ENCODE results near the gene SPATS2L.

Gene SPATS2L

DNA sequence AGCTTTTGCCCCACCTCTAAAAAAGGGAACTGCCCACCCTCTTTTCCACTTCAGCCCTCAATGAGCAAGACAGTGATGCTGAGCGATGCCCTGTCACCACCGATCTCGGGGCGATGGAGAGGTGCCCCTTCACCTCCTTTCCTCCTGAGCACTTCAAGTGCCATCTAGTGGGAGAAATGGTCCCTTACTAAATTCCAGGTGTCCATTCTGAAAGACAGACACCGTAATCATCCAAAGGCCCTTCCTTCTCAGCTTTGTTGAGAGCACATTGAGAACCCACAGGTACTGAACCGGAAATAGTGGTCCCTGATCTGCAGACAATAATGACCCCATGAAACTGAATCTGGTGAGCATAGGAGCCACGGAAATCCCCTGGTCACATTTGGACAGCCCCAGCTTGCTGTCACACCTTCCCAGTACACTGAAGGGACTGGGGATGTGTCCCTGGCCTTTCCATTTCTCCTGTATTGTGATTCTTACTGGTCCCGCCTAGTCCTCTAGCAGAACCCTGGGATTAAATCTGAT is 164.9 kb downstream of the SPATS2L start:
- Histone ChIP-seq H3K4me3 (ENCODE audit: low read depth, low read length) (no peak overlapping the region), H3K9me3 (ENCODE audit: control insufficient read depth, insufficient read depth, low read length) (no peaks in the 10 kb centered on the region), H3K9ac (ENCODE audit: low read depth, low read length) (no peak overlapping the region), H3K27me3 (ENCODE audit: control insufficient read depth, insufficient read depth, low read length) (no peaks in the 10 kb centered on the region), H3K4me1 (ENCODE audit: control insufficient read depth, insufficient read depth, low read length) (peaks cover 2% of the 10 kb centered on the region), H3K36me3 (ENCODE audit: control insufficient read depth, insufficient read depth, low read length) (peaks cover 29% of the 10 kb centered on the region)

DNA sequence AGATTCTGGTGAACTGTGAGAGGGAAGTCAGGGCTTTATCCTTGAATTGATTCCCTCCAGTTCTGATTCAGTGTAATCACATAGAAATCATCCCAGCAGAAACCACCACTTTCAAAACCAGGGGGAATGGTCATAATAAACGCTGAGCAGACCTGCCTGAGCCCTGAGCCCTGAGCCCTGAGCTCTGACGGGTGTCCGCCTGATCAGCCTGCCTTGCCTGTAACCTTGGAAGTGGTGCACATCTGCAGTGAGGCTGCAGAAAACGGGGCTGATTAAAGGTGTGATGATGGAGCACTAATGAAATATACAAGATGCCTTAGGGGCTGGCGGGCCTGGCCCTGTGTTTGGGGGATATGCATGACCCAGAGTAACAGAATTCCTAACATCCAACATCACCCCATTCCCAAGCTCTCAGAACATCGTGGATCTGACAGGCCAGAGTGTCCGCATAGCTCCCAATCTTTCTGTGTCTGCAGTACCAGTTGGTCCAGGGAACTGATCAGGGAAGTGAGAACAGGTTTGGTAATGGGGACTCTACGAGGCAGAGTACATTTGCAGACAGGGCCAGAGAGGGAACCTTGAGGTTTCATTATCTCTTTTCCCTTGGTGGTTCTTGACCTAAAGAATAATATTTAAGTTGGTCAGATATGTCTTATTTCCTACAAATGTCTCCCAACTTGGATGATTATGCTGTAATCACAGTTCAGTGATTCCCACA is 165.6 kb downstream of the SPATS2L start:
- Histone ChIP-seq H3K27me3 (ENCODE audit: control insufficient read depth, insufficient read depth, low read length) (no peaks in the 10 kb centered on the region), H3K36me3 (ENCODE audit: control insufficient read depth, insufficient read depth, low read length) (peaks cover 26% of the 10 kb centered on the region), H3K4me1 (ENCODE audit: control insufficient read depth, insufficient read depth, low read length) (peaks cover 2% of the 10 kb centered on the region), H3K9ac (ENCODE audit: low read depth, low read length) (no peak overlapping the region), H3K4me3 (ENCODE audit: low read depth, low read length) (no peak overlapping the region), H3K9me3 (ENCODE audit: control insufficient read depth, insufficient read depth, low read length) (no peaks in the 10 kb centered on the region)

DNA sequence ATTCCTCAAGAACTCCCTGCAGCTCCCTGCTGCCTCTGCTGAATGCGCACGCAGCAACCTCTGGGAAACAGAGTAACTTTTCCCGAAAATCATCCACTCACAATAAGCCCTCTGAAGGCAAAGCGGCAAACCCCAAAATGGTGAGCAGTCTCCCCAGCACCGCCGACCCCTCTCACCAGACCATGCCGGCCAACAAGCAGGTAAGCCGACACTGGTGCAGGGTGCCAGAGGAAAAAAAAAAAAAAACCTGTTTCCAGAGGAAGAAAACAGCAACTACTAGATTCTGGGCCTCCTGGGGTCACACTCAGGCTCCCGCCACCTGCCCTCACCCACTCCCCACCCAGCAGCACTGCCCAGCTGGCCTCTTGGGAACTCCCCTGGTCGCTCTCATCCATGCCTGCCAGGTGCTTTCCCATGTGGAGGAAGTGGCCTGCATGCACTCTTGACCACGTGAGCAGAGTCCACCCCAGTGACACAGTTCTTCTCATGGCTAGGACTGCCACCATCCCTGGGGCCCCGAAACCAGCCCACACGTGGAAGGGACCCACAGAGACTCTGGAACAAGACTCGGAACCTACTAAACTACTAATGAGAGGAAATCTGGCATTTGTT is 166.5 kb downstream of the SPATS2L start:
- peaks cover 28% of the 10 kb centered on the region for H3K36me3 ChIP-seq (ENCODE audit: control insufficient read depth, insufficient read depth, low read length)
- H3K27me3 ChIP-seq (ENCODE audit: control insufficient read depth, insufficient read depth, low read length), result no peaks in the 10 kb centered on the region
- no peak overlapping the region for H3K4me3 ChIP-seq (ENCODE audit: low read depth, low read length)
- H3K4me1 ChIP-seq (ENCODE audit: control insufficient read depth, insufficient read depth, low read length), result peaks cover 2% of the 10 kb centered on the region
- no peak overlapping the region for H3K9ac ChIP-seq (ENCODE audit: low read depth, low read length)
- H3K9me3 ChIP-seq (ENCODE audit: control insufficient read depth, insufficient read depth, low read length), result no peaks in the 10 kb centered on the region

DNA sequence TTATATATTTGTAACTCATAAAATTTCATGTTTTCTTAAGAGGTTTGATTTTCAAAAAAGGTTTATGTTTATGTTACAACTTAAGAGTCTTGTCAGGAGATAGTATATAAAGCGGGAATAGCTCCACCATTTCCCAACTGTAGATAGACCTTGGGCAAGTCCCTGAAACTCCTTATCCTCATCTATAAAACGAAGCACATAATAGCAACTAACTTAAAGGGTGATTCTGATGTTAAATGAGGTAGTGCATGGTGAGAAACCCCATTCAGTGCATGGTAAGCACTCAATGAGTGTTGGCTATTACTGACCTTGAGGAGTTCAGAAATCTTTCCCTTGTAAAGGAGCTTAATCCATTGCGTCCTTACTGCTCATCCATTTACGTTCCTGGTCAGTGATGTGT is 169.3 kb downstream of the SPATS2L start:
- no peaks in the 10 kb centered on the region for H3K9me3 ChIP-seq (ENCODE audit: control insufficient read depth, insufficient read depth, low read length)
- H3K4me1 ChIP-seq (ENCODE audit: control insufficient read depth, insufficient read depth, low read length), result peaks cover 5% of the 10 kb centered on the region
- no peak overlapping the region for H3K4me3 ChIP-seq (ENCODE audit: low read depth, low read length)
- H3K36me3 ChIP-seq (ENCODE audit: control insufficient read depth, insufficient read depth, low read length), result peaks cover 29% of the 10 kb centered on the region
- no peak overlapping the region for H3K9ac ChIP-seq (ENCODE audit: low read depth, low read length)
- H3K27me3 ChIP-seq (ENCODE audit: control insufficient read depth, insufficient read depth, low read length), result no peaks in the 10 kb centered on the region

DNA sequence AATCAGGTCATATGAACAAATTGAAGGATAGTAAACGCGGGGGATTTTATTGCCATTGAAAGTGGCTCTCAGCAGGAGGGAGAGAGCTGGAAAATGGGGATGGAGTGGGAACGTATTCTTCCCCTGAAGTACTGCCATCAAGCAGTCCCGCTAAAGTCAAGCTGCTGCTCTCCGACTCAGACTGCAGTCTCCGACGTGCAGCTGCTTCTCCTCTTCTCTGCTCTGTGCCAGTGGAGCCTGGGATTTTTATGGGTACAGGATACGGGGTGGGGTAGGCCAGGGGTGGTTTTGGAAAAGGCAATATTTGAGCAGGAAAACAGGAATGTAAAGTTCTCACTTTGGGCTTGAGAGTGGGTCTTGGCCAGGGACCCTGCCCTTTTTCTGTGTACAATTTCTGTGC is 170.3 kb downstream of the SPATS2L start:
- peaks cover 26% of the 10 kb centered on the region for H3K36me3 ChIP-seq (ENCODE audit: control insufficient read depth, insufficient read depth, low read length)
- H3K4me1 ChIP-seq (ENCODE audit: control insufficient read depth, insufficient read depth, low read length), result peaks cover 10% of the 10 kb centered on the region
- no peaks in the 10 kb centered on the region for H3K9me3 ChIP-seq (ENCODE audit: control insufficient read depth, insufficient read depth, low read length)

DNA sequence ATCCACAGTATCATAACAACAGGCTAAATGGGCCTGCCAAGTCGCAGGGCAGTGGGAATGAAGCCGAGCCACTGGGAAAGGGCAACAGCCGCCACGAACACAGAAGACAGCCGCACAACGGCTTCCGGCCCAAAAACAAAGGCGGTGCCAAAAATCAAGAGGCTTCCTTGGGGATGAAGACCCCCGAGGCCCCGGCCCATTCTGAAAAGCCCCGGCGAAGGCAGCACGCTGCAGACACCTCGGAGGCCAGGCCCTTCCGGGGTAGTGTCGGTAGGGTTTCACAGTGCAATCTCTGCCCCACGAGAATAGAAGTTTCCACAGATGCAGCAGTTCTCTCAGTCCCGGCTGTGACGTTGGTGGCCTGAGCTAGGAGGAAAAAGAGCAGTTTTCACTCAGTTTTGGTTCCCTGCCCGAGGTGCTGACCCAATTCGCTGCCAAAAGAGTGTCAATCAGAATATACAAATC is 171.2 kb downstream of the SPATS2L start:
- H3K9ac ChIP-seq (ENCODE audit: low read depth, low read length), result no peak overlapping the region
- no peaks in the 10 kb centered on the region for H3K9me3 ChIP-seq (ENCODE audit: control insufficient read depth, insufficient read depth, low read length)

More for the DNA sequence above, 170.3 kb downstream of the SPATS2L start:
- Histone ChIP-seq H3K4me3 (ENCODE audit: low read depth, low read length) (no peak overlapping the region), H3K27me3 (ENCODE audit: control insufficient read depth, insufficient read depth, low read length) (no peaks in the 10 kb centered on the region), H3K9ac (ENCODE audit: low read depth, low read length) (no peak overlapping the region)

DNA sequence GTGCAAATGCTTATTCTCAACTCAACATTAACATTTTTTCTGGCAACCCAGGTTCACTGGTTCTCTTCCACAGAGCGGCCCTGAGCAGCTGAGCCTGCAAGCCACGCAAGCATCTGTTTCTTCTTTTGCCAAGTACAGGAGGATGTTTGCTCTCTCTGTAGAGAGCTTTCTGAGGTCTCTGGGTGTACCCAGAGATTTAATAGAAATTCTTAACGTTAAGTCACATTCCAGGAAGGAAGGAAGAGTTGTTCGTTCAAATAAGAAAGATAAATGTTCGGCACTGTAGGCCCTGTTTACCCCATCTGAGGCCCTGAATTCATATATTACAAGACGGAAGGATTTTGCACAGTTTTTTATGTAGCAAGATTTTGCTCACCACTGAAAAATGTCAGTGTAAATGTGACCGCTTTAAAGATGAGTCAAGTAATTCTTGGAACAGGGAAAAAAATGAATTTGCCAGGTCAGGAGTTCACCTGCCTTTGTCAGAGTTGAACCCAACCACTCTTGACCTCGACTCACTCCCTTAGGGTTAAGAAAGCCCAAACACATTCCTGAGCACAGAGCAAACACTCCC is 173.3 kb downstream of the SPATS2L start:
- H3K4me1 ChIP-seq (ENCODE audit: control insufficient read depth, insufficient read depth, low read length), result peaks cover 12% of the 10 kb centered on the region
- H3K36me3 ChIP-seq (ENCODE audit: control insufficient read depth, insufficient read depth, low read length), result peaks cover 10% of the 10 kb centered on the region
- H3K9ac ChIP-seq (ENCODE audit: low read depth, low read length), result no peak overlapping the region
- no peak overlapping the region for H3K4me3 ChIP-seq (ENCODE audit: low read depth, low read length)
- no peaks in the 10 kb centered on the region for H3K9me3 ChIP-seq (ENCODE audit: control insufficient read depth, insufficient read depth, low read length)
- H3K27me3 ChIP-seq (ENCODE audit: control insufficient read depth, insufficient read depth, low read length), result no peaks in the 10 kb centered on the region

More for the DNA sequence above, 171.2 kb downstream of the SPATS2L start:
- peaks cover 10% of the 10 kb centered on the region for H3K4me1 ChIP-seq (ENCODE audit: control insufficient read depth, insufficient read depth, low read length)
- H3K4me3 ChIP-seq (ENCODE audit: low read depth, low read length), result no peak overlapping the region
- no peaks in the 10 kb centered on the region for H3K27me3 ChIP-seq (ENCODE audit: control insufficient read depth, insufficient read depth, low read length)
- H3K36me3 ChIP-seq (ENCODE audit: control insufficient read depth, insufficient read depth, low read length), result peaks cover 19% of the 10 kb centered on the region

DNA sequence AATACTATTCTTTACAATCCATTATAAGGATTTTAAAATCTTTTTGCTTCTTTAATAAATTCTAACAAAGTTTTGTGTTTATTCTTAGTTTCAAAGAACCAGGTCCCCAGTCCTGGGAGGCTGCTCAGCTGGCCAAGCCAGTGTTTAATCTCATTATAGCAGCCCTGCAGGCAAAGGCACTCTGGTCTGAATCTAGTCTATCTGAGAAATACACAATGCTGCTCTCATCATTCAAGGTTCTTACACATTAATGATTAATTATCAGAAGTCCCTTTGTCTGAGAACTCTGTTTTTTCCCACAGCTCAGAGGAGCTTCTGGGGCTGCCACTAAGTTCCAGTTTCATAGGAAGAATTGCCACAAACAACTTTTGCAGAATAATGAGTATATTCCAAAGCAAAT is 175.7 kb downstream of the SPATS2L start:
- Histone ChIP-seq H3K9ac (ENCODE audit: low read depth, low read length) (no peak overlapping the region), H3K4me1 (ENCODE audit: control insufficient read depth, insufficient read depth, low read length) (peaks cover 12% of the 10 kb centered on the region), H3K27me3 (ENCODE audit: control insufficient read depth, insufficient read depth, low read length) (no peaks in the 10 kb centered on the region), H3K36me3 (ENCODE audit: control insufficient read depth, insufficient read depth, low read length) (peaks cover 6% of the 10 kb centered on the region), H3K4me3 (ENCODE audit: low read depth, low read length) (no peak overlapping the region), H3K9me3 (ENCODE audit: control insufficient read depth, insufficient read depth, low read length) (no peaks in the 10 kb centered on the region)

DNA sequence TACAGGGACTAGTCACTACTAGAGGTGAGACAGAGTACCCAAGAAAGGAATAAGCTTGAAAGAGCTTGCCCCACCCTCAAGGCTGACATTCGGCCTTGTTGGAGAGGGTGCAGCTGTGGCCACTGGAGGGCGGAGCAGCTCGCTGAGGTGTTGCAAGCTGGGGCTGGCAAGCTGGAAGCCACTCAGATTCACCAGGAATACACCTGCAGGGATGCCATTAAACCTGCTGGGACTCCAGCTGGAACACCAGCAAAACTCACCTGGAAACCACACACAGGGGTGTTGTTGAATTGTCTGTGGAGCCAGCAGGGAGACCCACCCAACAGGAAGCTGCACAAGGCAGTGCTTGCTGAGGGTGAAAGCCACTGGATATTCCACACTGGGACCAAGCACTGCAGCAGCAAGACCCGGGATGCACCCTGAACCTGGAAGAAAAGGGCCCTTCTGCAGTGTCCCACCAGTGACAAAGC is 177.3 kb downstream of the SPATS2L start:
- H3K4me1 ChIP-seq (ENCODE audit: control insufficient read depth, insufficient read depth, low read length), result peaks cover 12% of the 10 kb centered on the region
- no peak overlapping the region for H3K4me3 ChIP-seq (ENCODE audit: low read depth, low read length)
- H3K27me3 ChIP-seq (ENCODE audit: control insufficient read depth, insufficient read depth, low read length), result no peaks in the 10 kb centered on the region
- no peaks in the 10 kb centered on the region for H3K36me3 ChIP-seq (ENCODE audit: control insufficient read depth, insufficient read depth, low read length)
- no peaks in the 10 kb centered on the region for H3K9me3 ChIP-seq (ENCODE audit: control insufficient read depth, insufficient read depth, low read length)
- no peak overlapping the region for H3K9ac ChIP-seq (ENCODE audit: low read depth, low read length)

DNA sequence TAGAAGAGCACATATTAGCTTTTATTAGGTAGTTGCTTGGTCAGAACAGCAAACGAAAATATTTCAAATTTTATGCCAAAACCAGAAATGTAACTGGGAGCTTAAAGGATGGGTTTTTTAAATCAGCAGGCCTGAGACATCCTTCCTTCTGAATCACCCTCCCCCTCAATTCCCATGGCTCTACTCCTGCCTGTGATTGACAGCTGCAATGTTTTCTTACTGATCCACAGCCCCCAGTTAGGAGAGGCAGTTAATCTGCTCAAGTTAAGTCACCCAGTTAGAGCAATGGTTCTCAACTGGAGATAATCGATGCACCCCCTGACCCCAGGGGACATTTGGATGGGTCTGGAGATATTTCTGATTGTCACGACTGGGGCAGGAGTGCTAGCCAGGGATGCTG is 178.4 kb downstream of the SPATS2L start:
- Histone ChIP-seq H3K4me3 (ENCODE audit: low read depth, low read length) (no peak overlapping the region), H3K27me3 (ENCODE audit: control insufficient read depth, insufficient read depth, low read length) (no peaks in the 10 kb centered on the region), H3K4me1 (ENCODE audit: control insufficient read depth, insufficient read depth, low read length) (peaks cover 8% of the 10 kb centered on the region), H3K9ac (ENCODE audit: low read depth, low read length) (no peak overlapping the region), H3K36me3 (ENCODE audit: control insufficient read depth, insufficient read depth, low read length) (no peaks in the 10 kb centered on the region), H3K9me3 (ENCODE audit: control insufficient read depth, insufficient read depth, low read length) (no peaks in the 10 kb centered on the region)

DNA sequence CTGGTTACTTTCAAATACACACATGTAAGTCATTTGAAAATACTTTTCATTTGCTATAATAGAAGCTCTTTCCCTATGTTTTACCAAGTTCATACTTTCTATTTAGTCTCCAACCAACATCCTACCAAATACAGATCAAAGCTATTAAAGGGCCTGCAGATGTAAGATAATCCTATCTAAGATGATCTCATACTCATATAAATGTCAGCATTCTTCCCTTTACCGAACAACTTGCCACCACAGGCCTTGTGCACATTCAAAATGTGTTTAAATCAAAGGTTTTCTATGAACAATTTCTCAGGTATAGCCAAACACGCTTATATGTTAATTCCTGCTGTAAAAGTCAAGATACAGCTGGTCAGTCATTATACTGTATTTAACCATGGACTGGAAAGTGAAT is 180.0 kb downstream of the SPATS2L start:
- Histone ChIP-seq H3K4me1 (ENCODE audit: control insufficient read depth, insufficient read depth, low read length) (peaks cover 3% of the 10 kb centered on the region), H3K9ac (ENCODE audit: low read depth, low read length) (no peak overlapping the region), H3K9me3 (ENCODE audit: control insufficient read depth, insufficient read depth, low read length) (no peaks in the 10 kb centered on the region), H3K36me3 (ENCODE audit: control insufficient read depth, insufficient read depth, low read length) (no peaks in the 10 kb centered on the region), H3K27me3 (ENCODE audit: control insufficient read depth, insufficient read depth, low read length) (no peaks in the 10 kb centered on the region), H3K4me3 (ENCODE audit: low read depth, low read length) (no peak overlapping the region)
